PFSK-1 (cell line): ENCODE measurements around the gene FOXD1.

Experiments used
- FOXP2 ChIP-seq: optimal IDR thresholded peaks from 2 replicates; pipeline ENCODE3; 2011; ENCODE audit warnings: borderline replicate concordance, control low read depth, inconsistent platforms; ENCODE audit not compliant: insufficient read depth; ENCODE audit errors: extremely low read length, extremely low read depth
- POLR2AphosphoS5 ChIP-seq: IDR thresholded peaks from 2 replicates; pipeline ENCODE4 v1.6.1; 2012; ENCODE audit warnings: low read depth, mild to moderate bottlenecking, control low read depth, low read length, moderate library complexity
- SIN3A ChIP-seq: IDR thresholded peaks from 2 replicates; pipeline ENCODE4 v1.6.1; 2012; ENCODE audit warnings: mild to moderate bottlenecking, low read length, moderate library complexity, borderline replicate concordance; ENCODE audit not compliant: insufficient read depth
- TAF1 ChIP-seq: IDR thresholded peaks from 2 replicates; pipeline ENCODE4 v1.6.1; 2012; ENCODE audit warnings: low read length, control low read depth, borderline replicate concordance; ENCODE audit not compliant: insufficient read depth
- TF ChIP-seq, protein P1 (sequence below), 2 experiments: IDR thresholded peaks; 2 replicates each; pipeline versions ENCODE4 v1.6.1 to v1.8.0; 2011 to 2012; ENCODE audit warnings: low read depth in 2 of 2, low read length in 2 of 2, control low read depth in 1 of 2, inconsistent platforms in 1 of 2, mild to moderate bottlenecking in 1 of 2, moderate library complexity in 1 of 2; ENCODE audit not compliant: insufficient read depth in 1 of 2

The FOXD1 gene

DNA sequence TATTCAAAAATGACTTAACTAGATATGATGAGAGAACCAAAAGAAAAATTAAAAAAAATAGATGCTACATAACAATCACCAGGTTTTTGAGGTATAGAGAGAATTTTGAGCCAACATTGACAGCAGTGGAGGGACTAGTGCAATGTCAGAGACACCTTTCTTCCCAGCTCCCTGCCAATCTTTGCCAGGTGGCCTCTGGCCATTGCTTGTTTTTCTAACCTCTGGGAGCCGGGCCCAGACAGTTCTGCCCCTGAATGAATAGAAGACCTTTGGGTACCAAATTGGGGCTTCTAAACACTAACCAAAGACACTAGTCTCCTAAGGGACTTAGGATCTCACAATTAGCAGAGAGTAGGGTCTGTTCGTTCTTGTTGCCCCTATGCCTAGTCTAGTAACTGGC, 33.4 kb downstream of the FOXD1 start:
- no peak for TF ChIP-seq FOXP2
- TF ChIP-seq, protein P1, sequence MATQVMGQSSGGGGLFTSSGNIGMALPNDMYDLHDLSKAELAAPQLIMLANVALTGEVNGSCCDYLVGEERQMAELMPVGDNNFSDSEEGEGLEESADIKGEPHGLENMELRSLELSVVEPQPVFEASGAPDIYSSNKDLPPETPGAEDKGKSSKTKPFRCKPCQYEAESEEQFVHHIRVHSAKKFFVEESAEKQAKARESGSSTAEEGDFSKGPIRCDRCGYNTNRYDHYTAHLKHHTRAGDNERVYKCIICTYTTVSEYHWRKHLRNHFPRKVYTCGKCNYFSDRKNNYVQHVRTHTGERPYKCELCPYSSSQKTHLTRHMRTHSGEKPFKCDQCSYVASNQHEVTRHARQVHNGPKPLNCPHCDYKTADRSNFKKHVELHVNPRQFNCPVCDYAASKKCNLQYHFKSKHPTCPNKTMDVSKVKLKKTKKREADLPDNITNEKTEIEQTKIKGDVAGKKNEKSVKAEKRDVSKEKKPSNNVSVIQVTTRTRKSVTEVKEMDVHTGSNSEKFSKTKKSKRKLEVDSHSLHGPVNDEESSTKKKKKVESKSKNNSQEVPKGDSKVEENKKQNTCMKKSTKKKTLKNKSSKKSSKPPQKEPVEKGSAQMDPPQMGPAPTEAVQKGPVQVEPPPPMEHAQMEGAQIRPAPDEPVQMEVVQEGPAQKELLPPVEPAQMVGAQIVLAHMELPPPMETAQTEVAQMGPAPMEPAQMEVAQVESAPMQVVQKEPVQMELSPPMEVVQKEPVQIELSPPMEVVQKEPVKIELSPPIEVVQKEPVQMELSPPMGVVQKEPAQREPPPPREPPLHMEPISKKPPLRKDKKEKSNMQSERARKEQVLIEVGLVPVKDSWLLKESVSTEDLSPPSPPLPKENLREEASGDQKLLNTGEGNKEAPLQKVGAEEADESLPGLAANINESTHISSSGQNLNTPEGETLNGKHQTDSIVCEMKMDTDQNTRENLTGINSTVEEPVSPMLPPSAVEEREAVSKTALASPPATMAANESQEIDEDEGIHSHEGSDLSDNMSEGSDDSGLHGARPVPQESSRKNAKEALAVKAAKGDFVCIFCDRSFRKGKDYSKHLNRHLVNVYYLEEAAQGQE (IDR thresholded peaks at IDR 0.05; ENCODE audit: insufficient read depth in 1 of 2, low read depth in 2 of 2, low read length in 2 of 2) = no peak
- no peak for TF ChIP-seq TAF1
- TF ChIP-seq SIN3A = no peak
- no peak for TF ChIP-seq POLR2AphosphoS5

DNA sequence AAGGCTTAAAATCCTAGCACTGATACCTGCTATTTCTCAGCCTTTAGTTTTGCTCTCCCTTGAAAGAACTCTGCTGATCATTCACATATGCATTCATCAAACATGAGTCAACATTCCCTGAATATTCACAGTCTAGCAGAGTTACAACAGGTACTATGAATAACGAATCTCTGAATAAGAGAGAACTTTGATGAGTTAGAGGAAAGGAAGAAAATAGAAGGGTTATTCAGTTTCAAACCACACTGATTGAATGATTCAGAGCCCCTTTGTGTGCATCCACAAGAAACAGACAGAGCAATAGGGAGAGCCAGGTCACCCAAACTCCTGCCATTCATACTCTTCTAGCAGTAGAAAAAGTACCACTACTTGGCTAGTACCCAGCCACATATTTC, 36.0 kb downstream of the FOXD1 start:
- no peak for TF ChIP-seq FOXP2
- TF ChIP-seq TAF1 = no peak
- TF ChIP-seq SIN3A = no peak
- no peak for TF ChIP-seq POLR2AphosphoS5
- TF ChIP-seq, protein P1 (IDR thresholded peaks at IDR 0.05; ENCODE audit: insufficient read depth in 1 of 2, low read depth in 2 of 2, low read length in 2 of 2) = no peak

DNA sequence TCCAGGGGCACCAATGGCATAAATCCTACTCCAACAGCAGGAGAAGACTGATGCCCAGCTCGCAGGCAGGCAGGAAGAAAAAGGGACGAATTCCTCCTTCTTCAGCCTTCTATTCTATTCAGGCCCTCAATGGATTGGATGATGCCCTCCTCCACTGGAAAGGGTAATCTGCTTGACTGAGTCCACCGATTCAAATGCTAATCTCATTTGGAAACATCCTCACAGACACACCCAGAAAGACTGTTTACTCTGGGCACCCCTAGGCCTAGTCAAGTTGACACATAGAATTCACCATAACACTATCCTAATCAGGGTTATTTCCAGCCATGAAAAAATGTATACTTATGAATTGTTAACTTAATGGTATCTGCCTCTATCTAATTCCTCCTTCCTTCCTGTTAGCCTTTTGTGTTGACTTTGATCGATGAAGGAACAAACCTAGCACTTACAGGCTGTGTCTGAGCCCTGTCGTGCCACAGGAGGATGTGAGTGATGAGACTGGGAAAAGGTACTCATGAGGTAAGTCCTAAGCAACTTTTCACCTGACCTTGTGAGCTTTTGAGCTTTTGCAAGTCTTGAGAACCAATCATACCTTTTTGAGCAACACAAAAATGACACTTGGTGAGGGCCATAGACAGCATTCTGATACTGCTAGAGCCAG, 36.5 kb downstream of the FOXD1 start:
- no peak for TF ChIP-seq POLR2AphosphoS5
- TF ChIP-seq FOXP2 = no peak
- TF ChIP-seq SIN3A = no peak
- TF ChIP-seq TAF1 = no peak
- TF ChIP-seq, protein P1 (IDR thresholded peaks at IDR 0.05; ENCODE audit: insufficient read depth in 1 of 2, low read depth in 2 of 2, low read length in 2 of 2) = no peak

DNA sequence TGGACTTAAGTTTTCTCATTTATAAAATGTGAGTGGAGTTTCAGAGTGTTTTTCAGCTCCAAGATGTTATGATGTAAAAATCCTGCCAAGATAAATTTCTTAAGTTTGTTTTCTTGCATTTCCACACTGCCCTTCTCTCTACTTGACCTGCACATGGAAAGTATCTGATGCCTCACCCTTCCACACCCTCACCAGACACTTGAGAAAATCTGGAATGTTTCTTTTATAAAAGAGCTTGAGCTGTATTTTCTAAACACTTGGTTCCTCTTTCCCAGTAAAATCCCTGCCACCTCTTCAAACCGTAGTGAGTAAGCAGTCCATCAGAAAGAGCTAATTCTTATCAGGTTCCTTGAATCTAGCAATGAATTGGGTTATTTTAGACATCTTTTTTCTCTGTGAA, 42.9 kb downstream of the FOXD1 start:
- TF ChIP-seq, protein P1 (IDR thresholded peaks at IDR 0.05; ENCODE audit: insufficient read depth in 1 of 2, low read depth in 2 of 2, low read length in 2 of 2) = no peak
- TF ChIP-seq TAF1 (no peak), FOXP2 (no peak), SIN3A (no peak), POLR2AphosphoS5 (no peak)

DNA sequence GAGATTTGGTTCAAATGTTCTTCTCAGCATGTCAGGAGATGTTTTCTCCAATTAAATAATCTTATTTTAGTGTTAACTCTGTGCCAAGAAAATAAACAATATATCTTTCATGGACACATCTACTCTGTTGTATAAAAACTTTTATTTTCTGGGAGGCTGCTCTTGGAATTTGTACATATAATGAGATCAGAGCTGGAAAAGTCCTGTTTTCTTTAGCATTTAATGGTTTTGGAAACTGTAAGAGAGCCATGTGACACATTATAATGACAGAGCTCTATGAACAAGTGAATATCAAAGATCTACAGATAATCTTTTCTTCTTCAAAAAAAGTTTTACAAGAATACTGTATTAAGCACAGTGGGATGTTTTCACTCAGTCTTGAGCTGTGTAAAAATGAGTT, 48.8 kb downstream of the FOXD1 start:
- TF ChIP-seq SIN3A (no peak), POLR2AphosphoS5 (no peak), TAF1 (no peak)
